NCI-H1694 (cell line): ENCODE results near the gene FAM81A.
A peak's percentile ranks its signal among the peaks of the same experiment; 100 is the strongest.
"Not testable (repeated sequence)": the region's sequence is repeated elsewhere in the genome, so short reads cannot be mapped to it uniquely, and the experiment has no call there.

ENCODE experiments used
- DNase-seq: peaks from one replicate; lab custom pipeline; 2025; lab: John Stamatoyannopoulos, UW

FAM81A gene

GRCh38 chr15:59437817-59438624 lies at the start of gene FAM81A:
Gene FAM81A, plus strand, starts transcription at chr15:59438186. Its CDS starts 20,441 bp downstream, at chr15:59458627.
- DNase-seq: peak; percentile 48

- DNase-seq: no peak
Measured at GRCh38 chr15:59388670-59389069, 49.3 kb upstream of the FAM81A start.

DNA sequence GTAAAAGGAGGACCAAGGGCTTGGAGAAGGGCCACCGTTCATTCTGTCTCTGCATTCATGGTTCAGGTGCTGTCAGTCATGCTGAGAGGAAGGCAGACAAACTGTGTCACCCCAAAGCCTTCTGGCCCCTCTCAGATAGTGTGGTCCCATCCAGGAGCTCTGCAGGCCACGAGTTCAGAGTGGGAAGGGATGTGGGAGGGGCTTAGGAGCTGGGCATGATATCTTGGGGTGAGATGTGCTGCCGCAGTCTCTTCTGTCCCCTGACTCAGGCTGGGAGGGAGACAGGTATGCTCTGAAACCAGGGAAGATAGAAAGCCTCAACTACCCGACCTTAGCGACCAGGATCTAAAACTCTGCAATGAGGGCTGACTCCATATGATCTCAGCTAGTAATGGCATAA lies 45.7 kb upstream of the FAM81A start:
- DNase-seq: no peak

DNA sequence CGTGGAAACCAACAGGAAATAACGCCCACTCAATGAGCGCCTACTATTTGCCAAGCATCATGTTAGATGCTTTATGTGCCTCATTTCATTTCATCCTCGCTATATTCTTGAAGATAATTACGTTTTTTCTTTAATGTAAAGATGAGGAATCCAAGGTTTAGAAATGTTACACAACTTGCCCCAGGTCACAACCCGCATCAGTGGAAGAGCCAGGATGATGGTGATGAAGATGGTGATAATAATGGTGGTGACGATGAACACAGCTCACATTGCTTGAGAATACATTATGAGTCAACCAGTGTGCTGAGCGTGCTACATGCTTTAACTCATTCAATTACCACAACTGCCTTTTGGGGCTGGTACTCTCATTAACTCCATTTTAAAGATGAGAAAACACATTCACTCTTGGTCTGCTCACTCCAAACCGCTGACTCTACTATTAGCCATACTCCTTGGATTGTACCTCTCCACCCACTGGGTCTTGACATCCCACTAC lies 43.8 kb upstream of the FAM81A start:
- no peak for DNase-seq

- no peak for DNase-seq
Measured at GRCh38 chr15:59396211-59396610, 41.8 kb upstream of the FAM81A start.

DNA sequence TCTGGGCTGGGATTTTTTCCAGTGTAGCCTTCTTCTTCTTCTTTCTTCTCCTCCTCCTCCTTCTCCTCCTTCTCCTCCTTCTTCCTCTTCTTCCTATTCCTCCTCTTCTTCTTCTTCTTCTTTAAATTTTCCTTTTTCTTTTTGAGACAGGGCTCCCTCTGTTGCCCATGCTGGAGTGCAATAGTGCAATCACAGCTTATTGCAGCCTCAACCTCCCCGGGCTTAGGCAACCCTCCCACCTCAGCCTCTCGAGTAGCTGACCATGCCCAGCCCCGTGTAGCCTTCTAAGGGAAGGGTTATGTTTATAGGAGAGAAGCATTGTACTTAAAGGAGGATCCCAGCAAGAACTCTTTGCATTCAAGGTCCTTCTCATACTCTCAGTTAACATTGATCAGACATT lies 41.3 kb upstream of the FAM81A start:
- no peak for DNase-seq

GRCh38 chr15:59398220-59398619 lies 39.8 kb upstream of the FAM81A start:
- no peak for DNase-seq

DNA sequence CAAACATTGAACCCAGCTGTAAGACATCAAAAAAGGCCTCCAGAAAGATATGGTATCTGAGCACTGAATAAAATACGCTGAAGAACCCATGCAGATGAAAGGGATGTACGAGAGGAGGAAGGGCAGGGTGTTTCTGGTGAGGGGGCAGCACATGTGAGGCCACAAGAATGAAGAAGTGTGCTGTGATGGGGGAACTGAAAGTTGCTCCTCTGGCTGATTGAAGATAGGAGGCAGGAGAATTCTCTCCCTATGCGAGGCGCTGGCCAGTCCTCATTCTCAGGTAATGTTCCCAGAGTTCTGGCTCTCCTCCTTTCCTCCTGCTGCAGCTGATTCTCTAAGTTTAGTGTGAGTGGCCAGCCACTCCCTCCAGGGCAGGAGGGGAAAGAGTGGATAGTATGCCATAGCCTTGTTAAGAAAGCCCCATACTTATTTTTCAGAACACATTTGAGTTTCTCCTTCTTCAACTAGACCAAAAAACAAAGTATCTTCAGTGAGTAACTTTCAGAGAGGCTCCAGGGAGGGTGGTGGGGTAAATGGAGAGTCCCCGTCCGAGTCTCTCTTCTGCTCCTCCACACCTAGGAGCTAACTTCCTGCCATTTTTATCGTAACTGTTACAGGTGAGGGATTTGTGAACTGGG lies 38.4 kb upstream of the FAM81A start:
- no peak for DNase-seq

- DNase-seq: no peak
Measured at GRCh38 chr15:59400103-59400813, 37.7 kb upstream of the FAM81A start.

- DNase-seq: not testable (repeated sequence)
Measured at GRCh38 chr15:59401051-59401823, 36.7 kb upstream of the FAM81A start.

DNA sequence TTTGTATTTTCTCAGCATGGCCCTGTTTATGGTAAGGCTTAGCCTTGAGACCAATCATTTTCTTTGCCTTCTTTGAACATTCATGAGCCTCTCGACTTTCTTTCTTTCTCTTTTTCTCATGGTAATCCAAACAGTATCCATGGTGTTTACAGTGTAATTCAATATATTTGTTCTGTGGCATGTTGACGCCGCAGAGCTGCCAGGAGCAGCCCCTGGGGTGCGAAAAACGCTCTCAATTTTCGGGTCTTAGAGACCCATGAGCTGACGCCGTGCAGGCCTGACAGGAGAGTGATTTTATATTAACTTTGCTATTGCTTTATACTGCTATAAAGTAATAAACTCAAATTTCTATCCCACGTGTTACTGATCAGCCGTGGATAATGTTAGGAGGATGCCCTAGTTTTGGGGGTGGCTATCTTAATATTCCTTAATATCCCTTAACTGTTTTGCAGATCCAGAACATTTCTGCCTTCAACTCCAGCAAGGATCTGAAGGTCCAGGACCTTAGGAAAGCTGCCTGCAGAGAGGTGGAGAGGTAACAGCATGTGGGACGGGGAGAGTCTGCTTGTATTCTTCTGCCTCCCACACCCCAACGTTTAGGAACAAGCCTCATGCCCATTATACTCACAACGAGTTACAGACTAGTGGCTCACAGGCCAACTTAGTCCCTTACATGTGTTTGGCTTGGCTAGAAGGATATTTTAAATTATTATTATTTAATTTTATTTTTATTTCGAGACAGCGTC lies 36.0 kb upstream of the FAM81A start:
- DNase-seq: no peak

- no peak for DNase-seq
Measured at GRCh38 chr15:59405079-59405478, 32.9 kb upstream of the FAM81A start.

- no peak for DNase-seq
Measured at GRCh38 chr15:59406446-59406845, 31.5 kb upstream of the FAM81A start.

DNA sequence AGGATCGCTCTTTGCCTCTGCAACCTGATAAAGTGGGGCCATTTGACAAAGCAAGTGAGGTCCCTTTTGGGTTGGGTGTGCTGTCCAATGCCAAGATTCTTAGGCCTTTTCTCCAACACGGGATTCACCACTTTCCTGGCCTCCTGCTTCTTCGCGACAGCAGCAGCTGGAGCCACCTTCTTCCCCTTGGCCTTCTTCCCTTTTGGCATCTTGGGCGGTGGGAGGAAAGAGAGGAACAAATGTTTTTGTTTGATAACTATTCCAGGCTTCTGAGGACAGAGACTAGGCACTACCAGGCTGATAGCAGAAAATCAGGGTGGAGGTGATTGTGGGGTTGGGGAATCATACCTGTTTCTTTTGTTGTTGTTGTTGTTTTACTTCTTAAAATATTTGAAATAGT lies 30.0 kb upstream of the FAM81A start:
- no peak for DNase-seq

GRCh38 chr15:59410391-59410896 lies 27.5 kb upstream of the FAM81A start:
- no peak for DNase-seq

DNA sequence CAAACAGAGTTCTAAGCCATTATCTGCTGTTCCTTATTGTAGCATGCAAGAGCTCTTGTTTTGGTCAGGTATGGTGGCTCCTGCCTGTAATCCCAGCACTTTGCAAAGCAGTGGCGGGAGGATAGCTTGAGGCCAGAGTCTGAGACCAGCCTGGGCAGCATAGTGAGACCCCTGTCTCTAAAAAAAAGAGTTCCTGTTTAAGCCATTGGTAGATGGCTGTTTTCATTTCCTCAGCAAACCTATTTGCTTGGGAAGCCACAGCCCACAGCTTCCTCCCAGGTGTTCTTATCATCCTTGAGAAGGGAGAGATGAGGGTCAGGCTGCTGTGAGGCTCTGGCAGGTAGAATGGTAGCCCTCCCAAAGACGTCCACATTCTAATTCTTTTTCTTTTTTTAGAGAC lies 24.4 kb upstream of the FAM81A start:
- no peak for DNase-seq

DNA sequence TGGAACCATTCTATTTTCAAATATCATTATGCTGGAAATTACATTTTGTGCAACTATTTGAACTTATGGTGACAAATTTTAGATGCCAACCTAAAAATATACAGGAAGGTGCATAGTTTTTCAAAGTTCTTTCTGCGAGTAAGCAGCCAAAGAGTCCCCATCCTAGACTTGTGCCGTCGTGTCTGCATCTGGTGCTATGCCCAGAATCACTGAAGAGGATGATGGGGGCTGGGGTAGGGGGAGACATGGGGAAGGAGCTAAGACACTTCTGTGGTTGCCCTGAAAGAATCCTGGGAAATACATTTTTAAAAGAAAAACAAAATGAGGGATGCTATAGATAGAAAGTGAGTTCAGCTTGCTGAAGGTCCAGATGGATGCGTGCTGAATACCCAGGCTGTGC lies 21.2 kb upstream of the FAM81A start:
- DNase-seq: no peak

GRCh38 chr15:59419170-59419569 lies 18.8 kb upstream of the FAM81A start:
- no peak for DNase-seq

DNA sequence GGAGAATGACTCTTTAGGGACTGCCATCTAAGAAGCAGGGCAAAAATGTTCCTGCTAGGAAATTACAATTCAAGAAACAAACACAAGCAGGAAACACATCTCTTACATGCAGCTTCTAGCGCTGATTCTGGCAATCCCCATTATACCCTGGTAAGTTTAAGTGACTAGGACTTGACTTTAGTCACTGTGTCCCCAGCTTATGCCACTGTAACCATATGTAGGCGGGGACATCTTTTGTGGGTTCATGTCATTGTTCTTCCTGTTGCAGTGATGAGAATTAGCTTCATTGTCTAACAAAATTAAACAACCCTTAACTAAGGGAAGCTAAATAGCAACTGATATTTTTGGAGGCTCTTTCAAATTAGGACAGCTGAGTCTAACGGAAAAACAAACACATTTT lies 17.9 kb upstream of the FAM81A start:
- no peak for DNase-seq

- DNase-seq: no peak
Measured at GRCh38 chr15:59420986-59421618, 16.9 kb upstream of the FAM81A start.

- DNase-seq: no peak
Measured at GRCh38 chr15:59424616-59425015, 13.4 kb upstream of the FAM81A start.
